Lower leg skin (tissue), 4 donors: ENCODE data around the gene PGLYRP1. TPM values are rescaled to one million over a fixed set of nuclear protein-coding genes. Genes with fewer than 3 reads are reported as not detected.

ENCODE experiments used
- DNase-seq, 2 donors: peaks; one replicate each; pipeline ENCODE4 v3.0.0-alpha.2; 2019; ENCODE audit warnings: low spot score in 2 of 2
- H3K4me3 ChIP-seq: fragments of 200-600 bp; sonication (generic); 2 replicates; pipeline ENCODE4 v1.5.1; 2017; ENCODE audit warnings: mild to moderate bottlenecking, low read depth; ENCODE audit not compliant: poor library complexity, severe bottlenecking
- POLR2A ChIP-seq, 2 donors: fragments of 450-650 bp; IDR thresholded peaks; one replicate each; pipeline ENCODE4 v1.6.1; 2016 to 2017; ENCODE audit warnings: antibody characterized with exemption in 2 of 2, mild to moderate bottlenecking in 1 of 2, moderate library complexity in 1 of 2
- WGBS, 2 donors: methylation state at CpG; one replicate each; pipeline ENCODE4 v1.1.5; 2018; 5-methylcytosine and 5-hydroxymethylcytosine counted together
- intact Hi-C: fragments of 100-400 bp; cut with DNase I; formaldehyde crosslinking; loops from one replicate; pipeline ENCODE4 v1.15.0; 2023; ENCODE audit warnings: low total_unique reads
- total RNA-seq, 4 donors: library from RNA; depleted of rRNA; stranded (reverse); fragments of >200 nt; gene quantifications; one replicate each; pipeline ENCODE4 v1.1.0, GENCODE V29; 2016
- TF ChIP-seq, protein P1 (sequence below), 3 donors: fragments of 450-650 bp; IDR thresholded peaks; one replicate each; pipeline ENCODE4 v1.5.1; 2016; ENCODE audit warnings: antibody characterized with exemption in 3 of 3, mild to moderate bottlenecking in 3 of 3, moderate library complexity in 2 of 3

PGLYRP1 gene
- total RNA-seq = not detected

- no peak for TF ChIP-seq POLR2A (IDR thresholded peaks at IDR 0.05)
- TF ChIP-seq, protein P1, sequence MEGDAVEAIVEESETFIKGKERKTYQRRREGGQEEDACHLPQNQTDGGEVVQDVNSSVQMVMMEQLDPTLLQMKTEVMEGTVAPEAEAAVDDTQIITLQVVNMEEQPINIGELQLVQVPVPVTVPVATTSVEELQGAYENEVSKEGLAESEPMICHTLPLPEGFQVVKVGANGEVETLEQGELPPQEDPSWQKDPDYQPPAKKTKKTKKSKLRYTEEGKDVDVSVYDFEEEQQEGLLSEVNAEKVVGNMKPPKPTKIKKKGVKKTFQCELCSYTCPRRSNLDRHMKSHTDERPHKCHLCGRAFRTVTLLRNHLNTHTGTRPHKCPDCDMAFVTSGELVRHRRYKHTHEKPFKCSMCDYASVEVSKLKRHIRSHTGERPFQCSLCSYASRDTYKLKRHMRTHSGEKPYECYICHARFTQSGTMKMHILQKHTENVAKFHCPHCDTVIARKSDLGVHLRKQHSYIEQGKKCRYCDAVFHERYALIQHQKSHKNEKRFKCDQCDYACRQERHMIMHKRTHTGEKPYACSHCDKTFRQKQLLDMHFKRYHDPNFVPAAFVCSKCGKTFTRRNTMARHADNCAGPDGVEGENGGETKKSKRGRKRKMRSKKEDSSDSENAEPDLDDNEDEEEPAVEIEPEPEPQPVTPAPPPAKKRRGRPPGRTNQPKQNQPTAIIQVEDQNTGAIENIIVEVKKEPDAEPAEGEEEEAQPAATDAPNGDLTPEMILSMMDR (IDR thresholded peaks at IDR 0.05) = no peak
- DNase-seq = peak in 1 of 2 donors; percentile 78
- intact Hi-C loops = no loop called here
- no peak within 1 kb of the TSS for H3K4me3 ChIP-seq
- WGBS, 2 donors = 25 to 55% methylated on average over 18 to 41 of the region's 47 CpGs
Measured at GRCh38 chr19:46022431-46023310, at the start of gene PGLYRP1. Gene PGLYRP1 (minus strand): TSS chr19:46023053. CDS start chr19:46023021, 32 bp downstream.

DNA sequence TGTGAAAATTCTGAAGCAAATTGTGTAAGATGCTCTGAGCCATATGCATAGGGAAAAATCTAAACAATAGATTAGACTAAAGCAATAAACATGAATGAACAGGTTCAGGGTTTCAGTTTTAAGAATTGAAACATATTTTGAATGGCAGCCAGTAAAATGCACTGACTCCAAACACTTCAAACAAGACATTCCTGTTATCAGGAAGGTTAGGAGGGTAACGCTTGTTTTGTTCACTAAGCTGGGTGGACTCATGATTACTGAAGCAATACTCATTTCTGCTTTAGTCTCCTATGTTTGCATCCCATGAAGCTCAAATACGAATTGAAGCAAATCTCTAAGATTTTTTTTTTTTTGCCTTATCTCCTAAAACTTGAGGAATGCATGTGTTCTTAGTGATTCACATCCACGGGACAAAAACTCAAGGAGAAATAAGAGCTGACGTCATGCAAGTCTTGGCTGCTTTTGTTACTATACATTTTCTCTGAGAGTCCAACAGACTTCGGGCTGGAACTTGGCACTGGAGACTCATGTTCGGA, 47.0 kb upstream of the PGLYRP1 start:
- intact Hi-C loops = loop anchor here (5.0 to 10.0 kb wide), 2 partner anchors 43 to 195 kb away; no protein-coding TSS in a partner anchor
- 28 to 30% methylated on average over 6 of the region's 6 CpGs for WGBS, 2 donors
- TF ChIP-seq, protein P1 (IDR thresholded peaks at IDR 0.05) = no peak
- no peak for TF ChIP-seq POLR2A (IDR thresholded peaks at IDR 0.05)
- DNase-seq = no peak
- no peak overlapping the region for H3K4me3 ChIP-seq

GRCh38 chr19:46068345-46069258, 45.7 kb upstream of the PGLYRP1 start:
- 49 to 55% methylated on average over 12 of the region's 12 CpGs for WGBS, 2 donors
- no peak overlapping the region for H3K4me3 ChIP-seq
- TF ChIP-seq, protein P1 (IDR thresholded peaks at IDR 0.05) = no peak
- TF ChIP-seq POLR2A (IDR thresholded peaks at IDR 0.05) = no peak
- DNase-seq = no peak
- intact Hi-C loops = no loop called here

DNA sequence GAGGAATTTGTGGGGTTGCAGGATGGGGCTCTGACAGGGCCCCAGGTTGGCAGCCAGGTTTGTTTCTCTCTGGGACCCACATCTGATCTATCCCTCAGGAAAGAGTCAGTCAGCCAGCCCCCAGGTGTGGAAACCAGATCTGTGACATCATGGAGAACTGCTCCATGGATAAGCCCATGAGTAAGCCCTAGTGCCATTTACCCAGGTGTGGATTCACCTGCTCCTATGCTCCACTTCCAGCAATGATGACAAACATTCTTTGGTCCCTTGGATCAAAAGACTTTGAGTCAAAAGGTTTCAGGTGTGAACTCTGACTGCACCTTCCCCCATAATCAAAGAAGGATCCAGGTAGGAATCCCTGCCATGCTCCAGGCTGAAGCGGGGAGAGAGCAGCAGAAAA, 44.8 kb upstream of the PGLYRP1 start:
- no peak for DNase-seq
- TF ChIP-seq, protein P1 (IDR thresholded peaks at IDR 0.05) = no peak
- no peak for TF ChIP-seq POLR2A (IDR thresholded peaks at IDR 0.05)
- intact Hi-C loops = no loop called here
- 86 to 93% methylated on average over 1 of the region's 1 CpG for WGBS, 2 donors
- H3K4me3 ChIP-seq = no peak overlapping the region

DNA sequence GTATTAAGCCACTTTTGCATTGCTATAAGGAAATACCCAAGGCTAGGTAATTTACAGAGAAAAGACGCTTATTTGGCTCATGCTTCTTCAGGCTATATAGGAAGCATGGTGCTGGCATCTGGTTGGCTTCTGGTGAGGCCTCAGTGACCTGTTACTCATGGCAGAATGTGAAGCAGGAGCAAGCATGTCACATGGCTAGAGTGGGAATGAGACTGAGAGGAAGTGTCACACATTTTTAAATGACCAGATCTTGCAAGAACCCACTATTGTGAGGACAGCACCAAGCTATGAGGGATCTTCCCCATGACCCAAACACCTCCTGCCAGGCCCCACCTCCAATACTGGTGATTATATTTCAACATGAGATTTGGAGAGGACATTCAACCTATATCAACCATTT, 43.6 kb upstream of the PGLYRP1 start:
- H3K4me3 ChIP-seq = no peak overlapping the region
- DNase-seq = no peak
- TF ChIP-seq POLR2A (IDR thresholded peaks at IDR 0.05) = no peak
- TF ChIP-seq, protein P1 (IDR thresholded peaks at IDR 0.05) = no peak
- intact Hi-C loops = no loop called here
- WGBS, 2 donors = 68 to 87% methylated on average over 1 of the region's 1 CpG
